Measurements from ENCODE around the gene SALL3.

SALL3 gene

DNA sequence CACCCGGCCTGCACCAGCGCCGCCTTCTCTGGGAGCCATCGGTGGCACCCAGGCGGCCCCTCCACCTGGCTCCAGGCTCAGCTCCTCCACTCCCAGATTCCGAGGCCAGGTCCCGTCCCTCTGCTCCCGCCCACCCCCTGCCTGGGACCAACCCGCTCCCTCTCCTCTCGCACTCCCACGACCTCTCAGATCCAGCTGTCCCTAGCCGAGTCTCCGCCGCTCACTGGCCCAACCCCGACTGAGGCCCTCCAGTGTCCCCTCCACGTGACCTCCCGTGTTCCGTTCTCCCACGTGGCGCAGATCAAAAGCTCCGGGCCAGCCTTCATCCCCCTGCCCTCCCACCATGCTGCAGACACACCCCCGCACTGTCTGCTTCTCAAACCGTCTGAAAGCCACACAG lies 14.4 kb upstream of the SALL3 start:
- no peak overlapping the region for H3K4me3 ChIP-seq (ENCODE audit: low read depth, low read length)

GRCh38 chr18:78965917-78966792 lies 13.5 kb upstream of the SALL3 start:
- no peak overlapping the region for H3K4me3 ChIP-seq (ENCODE audit: low read depth, low read length)

DNA sequence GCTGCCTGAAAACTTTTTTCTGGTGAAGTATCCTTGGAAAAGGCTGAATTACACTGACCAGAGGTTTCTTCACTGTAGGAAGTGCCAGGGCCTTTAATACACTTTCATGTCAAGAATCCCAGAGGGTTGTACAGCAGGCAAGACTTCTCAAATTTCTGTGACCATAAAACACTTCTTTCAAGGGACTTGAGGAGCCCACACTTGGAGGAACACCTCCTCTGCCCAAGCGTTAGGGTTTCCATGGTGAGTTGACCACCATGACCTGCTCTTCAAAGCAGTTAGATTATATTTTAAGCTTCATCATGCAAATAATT lies 12.9 kb upstream of the SALL3 start:
- no peak overlapping the region for H3K4me3 ChIP-seq (ENCODE audit: low read depth, low read length)

DNA sequence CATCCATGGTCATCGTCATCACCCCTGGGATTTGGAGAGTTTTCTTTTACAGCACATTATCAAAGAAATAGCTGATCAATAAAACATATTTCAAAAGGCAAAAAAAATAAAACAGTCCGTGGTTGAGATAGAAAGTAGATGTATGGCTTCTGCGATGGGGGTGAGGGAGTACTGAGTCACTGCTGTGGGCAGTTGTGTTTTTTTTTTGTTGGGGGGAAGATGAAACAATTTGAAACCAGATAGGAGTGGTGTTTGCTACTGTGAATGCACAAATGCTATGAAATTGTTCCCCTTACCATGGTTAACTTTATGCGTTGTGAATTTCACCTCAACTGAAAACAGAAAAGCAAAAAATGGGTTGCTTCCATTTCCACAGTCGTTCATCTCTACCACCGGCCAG lies 11.9 kb upstream of the SALL3 start:
- no peak overlapping the region for H3K4me3 ChIP-seq (ENCODE audit: low read depth, low read length)

- H3K4me3 ChIP-seq (ENCODE audit: low read depth, low read length), result no peak overlapping the region
These were observed 9.9 kb upstream of the SALL3 start for GRCh38 chr18:78969574-78970315.

DNA sequence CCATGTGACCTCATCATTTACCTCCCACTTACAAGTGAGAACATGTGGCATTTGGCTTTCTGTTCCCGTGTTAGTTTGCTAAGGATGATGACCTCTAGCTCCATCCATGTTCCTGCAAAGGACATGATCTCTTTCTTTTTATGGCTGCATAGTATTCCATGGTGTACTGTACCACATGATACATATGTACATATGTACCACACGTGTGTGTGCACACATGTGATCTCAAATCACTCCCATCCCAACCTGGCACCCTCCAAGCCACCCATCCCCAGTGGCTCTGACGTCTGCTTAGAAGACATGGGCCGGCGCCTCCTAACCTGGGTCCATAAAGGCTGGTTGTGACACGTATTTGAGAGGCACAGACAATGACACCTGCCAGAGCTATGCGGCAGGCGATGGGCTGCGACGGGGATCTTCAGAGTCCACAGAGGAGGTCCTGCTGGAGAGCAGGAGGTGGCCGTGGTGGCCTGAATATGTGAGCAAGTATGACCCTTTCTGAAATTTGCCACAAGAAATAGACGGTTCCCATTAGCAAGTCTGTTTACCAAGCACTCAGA lies 8.8 kb upstream of the SALL3 start:
- no peak overlapping the region for H3K4me3 ChIP-seq (ENCODE audit: low read depth, low read length)

GRCh38 chr18:78971511-78972245 lies 7.9 kb upstream of the SALL3 start:
- H3K4me3 ChIP-seq (ENCODE audit: low read depth, low read length), result no peak overlapping the region

DNA sequence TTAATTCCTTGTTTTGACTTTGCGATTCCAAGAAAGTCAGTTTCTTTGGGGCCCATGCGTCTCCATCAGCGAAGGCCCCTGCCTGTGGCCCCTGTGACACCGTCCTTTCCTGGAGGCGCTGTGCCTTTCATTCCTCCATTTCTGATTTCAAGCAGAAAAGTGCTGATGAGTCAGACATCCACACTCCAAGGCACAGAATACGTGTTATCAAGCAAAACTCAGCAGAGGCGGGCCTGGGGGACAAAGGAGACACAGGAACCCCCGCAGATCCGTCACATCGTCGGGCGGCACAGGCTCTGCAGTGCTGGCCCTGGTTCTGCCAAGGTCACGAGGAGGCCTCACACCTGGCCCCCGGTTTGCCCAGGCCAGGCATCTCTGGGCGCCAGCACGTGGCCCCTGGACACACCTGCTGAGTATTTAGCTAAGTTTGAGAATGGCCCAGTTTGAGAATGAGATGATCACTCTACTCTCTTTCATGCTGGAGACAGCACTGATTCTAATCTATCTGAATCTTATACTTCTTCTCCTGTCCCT lies 7.2 kb upstream of the SALL3 start:
- H3K4me3 ChIP-seq (ENCODE audit: low read depth, low read length), result no peak overlapping the region

GRCh38 chr18:78972930-78973331 lies 6.7 kb upstream of the SALL3 start:
- no peak overlapping the region for H3K4me3 ChIP-seq (ENCODE audit: low read depth, low read length)

DNA sequence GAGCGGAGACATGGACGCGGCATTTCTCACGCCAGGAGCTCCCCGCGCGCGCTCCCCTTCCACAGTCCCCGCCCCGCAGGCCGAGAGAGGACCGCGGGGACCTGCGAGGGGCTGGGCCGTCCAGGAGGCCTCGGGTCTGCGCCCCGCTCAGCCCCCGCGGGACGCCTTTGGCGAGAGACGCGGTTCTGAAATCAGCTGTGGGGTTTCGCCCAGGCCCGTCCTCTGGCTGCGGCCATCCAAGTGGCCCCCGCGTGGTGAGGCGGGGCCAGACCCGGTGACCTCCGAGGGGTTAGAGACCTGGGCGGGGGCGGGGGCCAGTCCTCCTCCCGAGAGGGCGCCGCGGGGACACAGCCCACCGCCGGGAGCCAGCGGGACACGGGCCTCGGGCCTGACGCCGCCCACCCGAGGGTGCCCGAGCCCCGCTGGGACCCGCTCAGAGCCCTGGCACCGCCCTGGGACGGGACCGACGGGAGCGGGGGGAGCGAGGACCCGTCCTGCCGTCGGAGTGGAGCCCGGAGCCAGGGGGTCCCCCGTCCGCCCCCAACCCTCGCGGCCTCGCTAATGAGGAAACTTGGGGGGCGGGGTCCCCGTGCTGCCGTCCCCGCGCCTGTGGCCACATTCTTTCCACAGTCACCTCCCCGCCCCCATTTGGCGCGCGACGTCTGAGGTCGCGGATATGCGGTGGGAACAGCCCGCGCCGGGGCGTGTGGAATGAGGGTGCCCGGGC lies 6.1 kb upstream of the SALL3 start:
- H3K4me3 ChIP-seq (ENCODE audit: low read depth, low read length), result no peak overlapping the region

DNA sequence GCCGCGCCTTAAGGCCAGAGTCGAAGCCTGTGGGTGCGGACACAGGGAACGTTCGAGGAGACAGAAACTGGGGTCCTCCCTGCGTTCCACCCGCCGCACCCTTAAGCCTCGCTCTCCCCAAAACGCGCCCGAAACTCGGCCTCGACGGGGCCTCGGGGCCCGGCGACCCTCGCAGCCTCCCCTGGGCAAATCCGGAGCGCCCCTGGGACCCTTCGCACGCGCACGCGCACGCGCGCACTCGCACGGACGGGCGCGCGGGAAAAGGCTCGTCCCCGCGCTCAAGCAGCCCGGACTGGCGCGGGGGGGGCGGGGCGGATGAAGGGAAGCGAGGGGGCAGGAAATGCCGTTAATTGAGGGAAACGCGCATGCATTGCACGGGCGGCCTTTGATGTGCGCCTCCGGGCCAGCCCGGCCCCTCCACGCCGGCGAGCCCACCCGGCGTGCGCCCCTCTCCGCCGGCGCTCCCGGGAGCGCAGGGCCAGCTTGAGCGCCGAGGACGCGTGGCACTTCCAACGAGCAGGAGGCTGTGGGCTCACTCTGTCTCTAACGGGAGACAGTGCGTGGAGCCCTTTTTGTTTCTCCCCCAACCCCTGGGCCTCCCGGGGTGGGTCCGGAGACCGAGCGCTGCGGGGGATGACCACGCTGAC lies 5.4 kb upstream of the SALL3 start:
- H3K4me3 ChIP-seq (ENCODE audit: low read depth, low read length), result no peak overlapping the region

- H3K4me3 ChIP-seq (ENCODE audit: low read depth, low read length), result no peak overlapping the region
These were observed 4.3 kb upstream of the SALL3 start for GRCh38 chr18:78975292-78975691.

DNA sequence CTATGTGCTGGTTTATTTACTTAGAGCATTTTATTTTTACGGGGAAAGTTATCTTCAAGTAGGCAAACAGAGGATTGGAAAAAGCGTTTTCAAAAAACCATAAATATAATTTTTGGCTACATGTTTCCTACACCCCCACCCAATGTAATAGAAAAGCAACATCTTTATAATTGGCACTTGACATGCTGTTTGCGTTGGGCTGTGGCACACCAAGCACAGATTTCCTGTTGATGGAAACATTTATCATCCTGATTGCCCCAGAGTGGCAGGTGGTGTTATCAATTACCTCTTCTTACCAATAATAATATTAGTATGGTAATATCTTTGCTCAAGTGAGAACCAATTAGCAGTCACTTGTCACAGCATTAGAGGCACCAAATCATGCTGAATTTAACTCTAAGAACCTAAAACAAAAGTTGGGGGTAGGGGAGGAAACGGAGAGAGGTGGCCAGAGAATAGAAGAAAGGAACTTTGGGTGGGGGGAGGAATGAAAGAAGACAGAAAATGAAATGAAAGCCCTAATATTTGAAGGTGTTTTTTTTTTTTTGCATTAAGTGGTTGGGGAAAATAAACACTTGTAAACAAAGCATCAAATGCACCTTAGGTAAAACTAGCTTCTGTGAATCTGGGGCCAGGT lies 3.8 kb upstream of the SALL3 start:
- H3K4me3 ChIP-seq (ENCODE audit: low read depth, low read length), result no peak overlapping the region

DNA sequence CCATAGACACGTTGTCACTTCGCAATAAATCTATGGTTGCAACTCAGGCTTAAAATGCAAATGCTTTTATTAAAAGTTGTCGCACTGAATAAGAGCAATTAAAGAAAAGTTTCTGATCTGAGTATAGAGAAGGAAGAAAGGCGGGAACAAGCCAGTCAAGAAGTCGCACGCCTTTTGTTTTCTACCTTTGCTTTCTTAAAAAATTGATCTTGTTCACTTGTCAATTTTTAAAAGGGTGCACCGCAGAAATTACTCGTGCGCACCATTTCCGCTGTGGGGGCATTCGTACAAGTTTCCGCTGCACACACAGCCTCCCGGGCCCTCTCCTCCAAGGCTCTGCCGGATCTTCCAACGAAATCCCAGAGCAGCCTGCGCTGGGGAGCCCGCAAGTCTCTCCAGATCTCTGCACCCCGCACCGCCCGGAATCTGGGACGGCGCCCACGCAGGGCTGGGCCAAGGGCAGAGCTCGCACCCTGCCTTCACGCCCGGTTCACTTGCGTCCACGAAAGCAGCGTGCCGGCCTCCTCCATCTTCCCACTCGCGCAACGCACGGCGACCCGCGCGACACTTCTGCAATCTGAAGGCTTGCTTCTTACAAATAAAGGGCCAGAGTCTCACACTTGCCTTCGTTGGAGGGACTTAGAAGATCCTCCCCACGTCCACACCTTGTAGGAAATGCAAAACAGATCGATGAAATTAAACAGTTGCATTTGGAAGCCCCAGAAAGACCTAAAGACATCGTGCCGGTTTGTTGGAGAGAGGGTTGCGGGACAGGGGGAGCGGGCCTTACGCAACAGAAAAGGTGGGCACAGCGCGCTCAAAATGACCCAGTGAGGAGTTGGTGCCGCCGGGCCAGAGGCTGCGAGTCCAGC lies 2.6 kb upstream of the SALL3 start:
- H3K4me3 ChIP-seq (ENCODE audit: low read depth, low read length), result no peak overlapping the region

- peak overlapping the region; percentile 30 for H3K4me3 ChIP-seq (ENCODE audit: low read depth, low read length)
These were observed 1.8 kb upstream of the SALL3 start for GRCh38 chr18:78977637-78978348.

- peak overlapping the region; percentile 30 for H3K4me3 ChIP-seq (ENCODE audit: low read depth, low read length)
These were observed 1.1 kb upstream of the SALL3 start for GRCh38 chr18:78978349-78979055.

DNA sequence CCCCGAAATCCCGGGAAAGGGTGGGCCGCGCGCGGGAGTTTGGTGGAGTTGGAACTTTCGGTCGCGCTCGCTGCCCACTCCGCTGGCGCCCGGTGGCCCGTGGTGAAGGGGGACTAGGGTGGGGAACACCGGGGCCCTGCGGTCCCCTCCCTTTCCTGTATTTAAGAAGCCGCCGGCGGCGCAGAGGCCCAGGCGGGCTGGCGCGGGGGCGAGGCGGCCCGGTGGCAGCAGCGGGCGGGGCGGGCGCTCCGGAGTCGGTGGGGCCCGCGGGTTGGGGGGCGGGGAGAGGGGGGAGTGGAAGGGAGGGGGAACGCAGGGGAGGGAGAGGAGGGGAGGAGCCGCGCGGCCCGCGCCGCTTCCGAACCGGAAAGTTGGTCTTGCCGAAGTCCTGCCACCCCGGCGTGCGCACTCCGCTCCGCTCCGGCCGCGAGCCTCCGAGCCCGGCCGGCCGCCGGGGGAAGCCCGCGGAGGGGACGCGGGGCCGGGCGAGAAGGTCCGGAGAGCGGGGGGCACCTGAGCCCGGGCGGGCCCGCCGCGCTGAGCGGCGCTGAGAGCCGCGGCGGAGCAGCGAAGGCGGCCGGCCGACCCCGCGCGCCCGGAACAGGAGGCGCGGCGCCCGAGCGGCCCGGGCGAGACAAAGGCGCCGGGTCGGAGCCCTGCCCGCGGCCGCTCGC lies 425 bp upstream of the SALL3 start:
- H3K4me3 ChIP-seq (ENCODE audit: low read depth, low read length), result peak overlapping the region; percentile 30
